ENCODE data around the gene KLK13. TPM values are rescaled to one million over a fixed set of nuclear protein-coding genes. Genes with fewer than 3 reads are reported as not detected.

KLK13 gene
- total RNA-seq, 1 donor from 2014 or later, result not detected

GRCh38 chr19:51094696-51095279 lies 29.9 kb upstream of the KLK13 start:
- peak; percentile 84 for DNase-seq (ENCODE audit: low spot score)
- TF ChIP-seq CTCF (IDR thresholded peaks at IDR 0.05) (peak; percentile 80), EZH2 (IDR thresholded peaks at IDR 0.05) (no peak)
- no peak overlapping the region for H2AFZ ChIP-seq (replicated peaks)
- H3F3A ChIP-seq (ENCODE audit: low read depth), result no peaks in the 10 kb centered on the region
- Mint-ChIP-seq H3K27ac (no peak overlapping the region), H3K9me3 (no peaks in the 10 kb centered on the region), H3K27me3 (ENCODE audit: insufficient read depth, low read depth) (peaks cover 3% of the 10 kb centered on the region), H3K36me3 (no peaks in the 10 kb centered on the region), H3K4me3 (no peak overlapping the region), H3K4me1 (peaks cover 2% of the 10 kb centered on the region)
- H3K9ac ChIP-seq, result no peak overlapping the region
- no peaks in the 10 kb centered on the region for H3K4me1 ChIP-seq
- no peak overlapping the region for H3K4me2 ChIP-seq
- H3K27ac ChIP-seq, result no peak overlapping the region
- no peaks in the 10 kb centered on the region for H3K9me3 ChIP-seq (ENCODE audit: low read depth)
- no peak overlapping the region for H3K4me3 ChIP-seq
- H3K36me3 ChIP-seq, result no peaks in the 10 kb centered on the region
- no peaks in the 10 kb centered on the region for H3K27me3 ChIP-seq
- H3K79me2 ChIP-seq (ENCODE audit: low read depth), result no peaks in the 10 kb centered on the region
- peaks cover 6% of the 10 kb centered on the region for H4K20me1 ChIP-seq (ENCODE audit: low read depth)

DNA sequence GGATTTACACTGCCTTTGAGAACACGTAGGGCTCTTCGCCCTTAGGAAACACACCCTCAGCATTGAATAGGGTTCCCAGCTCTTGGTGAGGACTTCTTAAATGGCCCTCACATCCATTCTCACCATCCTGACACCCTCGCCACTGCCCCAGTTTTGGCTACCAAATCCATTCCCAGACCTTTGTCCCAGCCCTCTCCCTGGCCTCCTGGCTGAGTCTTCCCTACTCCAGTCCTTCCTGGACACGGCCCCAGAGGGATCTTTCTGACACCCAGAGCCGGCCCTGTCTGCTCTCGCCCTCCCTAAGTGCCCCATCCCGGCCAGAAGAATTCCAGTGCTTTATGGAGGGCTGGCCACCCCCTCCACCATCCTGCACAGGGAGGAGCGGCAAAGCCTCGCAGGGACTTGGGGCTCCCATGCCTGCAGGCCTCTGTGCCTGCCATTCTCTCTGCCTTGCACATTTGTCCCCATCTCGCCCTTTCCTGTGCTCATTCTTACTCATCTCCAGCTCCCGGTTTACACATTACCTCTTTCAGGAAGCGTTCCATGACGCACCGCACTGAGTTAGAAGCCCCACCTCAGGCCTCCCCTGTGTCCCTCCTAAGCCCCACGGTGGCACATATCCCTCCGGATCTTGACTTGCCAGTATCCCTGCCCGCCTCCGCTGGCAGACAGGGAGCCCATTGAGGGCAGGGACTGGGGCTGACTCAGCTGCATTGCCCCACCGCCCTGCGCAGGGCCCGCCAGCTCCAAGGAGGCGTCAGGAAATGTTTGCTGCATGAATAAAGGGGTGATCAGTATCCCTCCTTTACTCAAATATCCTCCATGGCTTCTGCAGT lies 28.8 kb upstream of the KLK13 start:
- H4K20me1 ChIP-seq (ENCODE audit: low read depth), result peaks cover 6% of the 10 kb centered on the region
- H3K4me2 ChIP-seq, result no peak overlapping the region
- Mint-ChIP-seq H3K27ac (no peak overlapping the region), H3K36me3 (no peaks in the 10 kb centered on the region), H3K27me3 (ENCODE audit: insufficient read depth, low read depth) (peaks cover 3% of the 10 kb centered on the region), H3K9me3 (no peaks in the 10 kb centered on the region), H3K4me3 (no peak overlapping the region), H3K4me1 (peaks cover 2% of the 10 kb centered on the region)
- no peaks in the 10 kb centered on the region for H3F3A ChIP-seq (ENCODE audit: low read depth)
- DNase-seq (ENCODE audit: low spot score), result no peak
- H2AFZ ChIP-seq (replicated peaks), result no peak overlapping the region
- H3K79me2 ChIP-seq (ENCODE audit: low read depth), result no peaks in the 10 kb centered on the region
- no peaks in the 10 kb centered on the region for H3K36me3 ChIP-seq
- no peaks in the 10 kb centered on the region for H3K9me3 ChIP-seq (ENCODE audit: low read depth)
- no peak overlapping the region for H3K9ac ChIP-seq
- TF ChIP-seq EZH2 (IDR thresholded peaks at IDR 0.05), result no peak
- no peak overlapping the region for H3K27ac ChIP-seq
- H3K4me3 ChIP-seq, result no peak overlapping the region
- no peaks in the 10 kb centered on the region for H3K4me1 ChIP-seq
- no peaks in the 10 kb centered on the region for H3K27me3 ChIP-seq

- Mint-ChIP-seq H3K27ac (no peak overlapping the region), H3K4me1 (peaks cover 2% of the 10 kb centered on the region), H3K9me3 (no peaks in the 10 kb centered on the region), H3K4me3 (no peak overlapping the region), H3K36me3 (no peaks in the 10 kb centered on the region), H3K27me3 (ENCODE audit: insufficient read depth, low read depth) (peaks cover 3% of the 10 kb centered on the region)
- H3K4me3 ChIP-seq, result no peak overlapping the region
- no peaks in the 10 kb centered on the region for H3F3A ChIP-seq (ENCODE audit: low read depth)
- no peak for DNase-seq (ENCODE audit: low spot score)
- no peak overlapping the region for H3K9ac ChIP-seq
- H3K9me3 ChIP-seq (ENCODE audit: low read depth), result no peaks in the 10 kb centered on the region
- no peak overlapping the region for H3K27ac ChIP-seq
- H3K4me2 ChIP-seq, result no peak overlapping the region
- no peak for TF ChIP-seq EZH2 (IDR thresholded peaks at IDR 0.05)
- TF ChIP-seq CTCF (IDR thresholded peaks at IDR 0.05), result no peak
- no peak for TF ChIP-seq EZH2phosphoT487 (IDR thresholded peaks at IDR 0.05)
- H3K36me3 ChIP-seq, result no peaks in the 10 kb centered on the region
- no peaks in the 10 kb centered on the region for H3K79me2 ChIP-seq (ENCODE audit: low read depth)
- H4K20me1 ChIP-seq (ENCODE audit: low read depth), result peaks cover 6% of the 10 kb centered on the region
- H3K4me1 ChIP-seq, result no peaks in the 10 kb centered on the region
- no peak overlapping the region for H2AFZ ChIP-seq (replicated peaks)
- no peaks in the 10 kb centered on the region for H3K27me3 ChIP-seq
These were observed 28.2 kb upstream of the KLK13 start for GRCh38 chr19:51093101-51093500.

Measured in neural progenitor cell (in vitro differentiated cells).